ENCODE measurements around the gene PNLDC1. TPM values are rescaled to one million over a fixed set of nuclear protein-coding genes. Genes with fewer than 3 reads are reported as not detected.
A peak's percentile ranks its signal among the peaks of the same experiment; 100 is the strongest.

Gene PNLDC1
- total and polyA plus RNA-seq, 11 donors = 0.04 to 0.67 (median 0.20) TPM; not detected in 6

DNA sequence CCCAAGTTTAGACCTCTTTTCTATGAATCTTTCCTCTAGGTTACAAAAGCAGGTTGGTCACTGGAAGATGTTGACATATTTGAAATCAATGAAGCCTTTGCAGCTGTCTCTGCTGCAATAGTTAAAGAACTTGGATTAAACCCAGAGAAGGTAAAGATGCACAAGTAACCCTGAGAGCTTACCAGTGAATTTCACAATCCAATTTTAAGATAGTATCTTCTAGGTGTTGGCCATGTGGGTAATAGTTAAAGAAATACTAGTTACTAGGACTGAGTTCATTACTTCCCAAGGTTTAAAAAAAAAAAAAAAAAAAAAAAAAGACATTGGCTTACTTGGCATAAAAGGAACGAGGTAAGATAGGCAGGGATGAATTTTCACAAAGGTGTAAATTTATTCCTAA, 21.9 kb upstream of the PNLDC1 start:
- no peaks in the 10 kb centered on the region for H3K4me1 ChIP-seq
- no peak for DNase-seq
- H3K9me3 ChIP-seq = no peaks in the 10 kb centered on the region
- intact Hi-C loops (cut with DNase I) = no loop called here
- TF ChIP-seq POLR2A (IDR thresholded peaks at IDR 0.05) = no peak
- TF ChIP-seq, protein P1, sequence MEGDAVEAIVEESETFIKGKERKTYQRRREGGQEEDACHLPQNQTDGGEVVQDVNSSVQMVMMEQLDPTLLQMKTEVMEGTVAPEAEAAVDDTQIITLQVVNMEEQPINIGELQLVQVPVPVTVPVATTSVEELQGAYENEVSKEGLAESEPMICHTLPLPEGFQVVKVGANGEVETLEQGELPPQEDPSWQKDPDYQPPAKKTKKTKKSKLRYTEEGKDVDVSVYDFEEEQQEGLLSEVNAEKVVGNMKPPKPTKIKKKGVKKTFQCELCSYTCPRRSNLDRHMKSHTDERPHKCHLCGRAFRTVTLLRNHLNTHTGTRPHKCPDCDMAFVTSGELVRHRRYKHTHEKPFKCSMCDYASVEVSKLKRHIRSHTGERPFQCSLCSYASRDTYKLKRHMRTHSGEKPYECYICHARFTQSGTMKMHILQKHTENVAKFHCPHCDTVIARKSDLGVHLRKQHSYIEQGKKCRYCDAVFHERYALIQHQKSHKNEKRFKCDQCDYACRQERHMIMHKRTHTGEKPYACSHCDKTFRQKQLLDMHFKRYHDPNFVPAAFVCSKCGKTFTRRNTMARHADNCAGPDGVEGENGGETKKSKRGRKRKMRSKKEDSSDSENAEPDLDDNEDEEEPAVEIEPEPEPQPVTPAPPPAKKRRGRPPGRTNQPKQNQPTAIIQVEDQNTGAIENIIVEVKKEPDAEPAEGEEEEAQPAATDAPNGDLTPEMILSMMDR (IDR thresholded peaks at IDR 0.05) = no peak
- no peaks in the 10 kb centered on the region for H3K27me3 ChIP-seq
- no peak overlapping the region for H3K27ac ChIP-seq
- H3K36me3 ChIP-seq = peaks cover 0 to 96% (median 75%) of the 10 kb centered on the region in 9 donors
- no peak overlapping the region for H3K4me3 ChIP-seq
- no peak for ATAC-seq
- 57 to 82% (median 64%) methylated on average over 1 of the region's 1 CpG for WGBS, 4 donors

DNA sequence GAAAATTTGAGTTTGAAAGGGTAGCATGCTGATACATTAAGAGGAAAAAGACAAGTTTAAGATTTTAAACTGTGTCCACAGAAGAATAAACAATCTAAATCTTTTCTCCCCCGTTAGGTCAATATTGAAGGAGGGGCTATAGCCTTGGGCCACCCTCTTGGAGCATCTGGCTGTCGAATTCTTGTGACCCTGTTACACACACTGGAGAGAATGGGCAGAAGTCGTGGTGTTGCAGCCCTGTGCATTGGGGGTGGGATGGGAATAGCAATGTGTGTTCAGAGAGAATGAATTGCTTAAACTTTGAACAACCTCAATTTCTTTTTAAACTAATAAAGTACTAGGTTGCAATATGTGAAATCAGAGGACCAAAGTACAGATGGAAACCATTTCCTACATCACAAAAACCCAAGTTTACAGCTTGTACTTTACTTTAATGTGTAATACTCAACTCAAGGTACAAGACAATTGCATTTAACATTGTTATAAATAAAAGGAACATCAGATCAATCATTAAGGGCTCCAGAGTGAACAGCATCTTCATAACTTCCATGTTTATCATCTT, 21.5 kb upstream of the PNLDC1 start:
- intact Hi-C loops (cut with DNase I) = no loop called here
- no peaks in the 10 kb centered on the region for H3K27me3 ChIP-seq

DNA sequence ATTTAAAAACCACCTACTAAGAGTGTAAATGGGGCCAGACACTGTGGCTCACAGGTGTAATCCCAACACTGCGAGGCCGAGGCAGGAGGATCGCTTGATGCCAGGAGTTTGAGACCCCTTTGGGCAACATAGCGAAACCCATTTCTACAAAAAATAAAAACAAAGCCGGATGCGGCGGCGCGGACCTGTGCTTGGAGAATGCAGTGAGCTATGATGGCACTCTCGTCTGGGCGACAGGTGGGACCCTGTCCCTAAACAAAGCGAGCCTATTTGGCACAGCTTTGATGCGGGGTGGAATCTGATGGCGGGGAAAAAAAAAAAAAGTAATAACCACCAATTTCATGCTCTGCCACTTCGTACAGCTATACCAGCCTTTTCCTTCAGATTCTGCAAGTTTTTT, 11.8 kb upstream of the PNLDC1 start:
- Histone ChIP-seq H3K9me3 (no peaks in the 10 kb centered on the region), H3K4me3 (peak overlapping the region; percentile 70 to 100 (median 93)), H3K36me3 (peaks cover 0 to 67% (median 60%) of the 10 kb centered on the region in 9 donors), H3K27me3 (no peaks in the 10 kb centered on the region), H3K4me1 (peaks cover 5 to 50% (median 35%) of the 10 kb centered on the region in 12 donors), H3K27ac (peak overlapping the region in 9 of 12 donors; percentile 95 to 99 (median 98))
- TF ChIP-seq, protein P1 (IDR thresholded peaks at IDR 0.05) = no peak
- no peak for TF ChIP-seq POLR2A (IDR thresholded peaks at IDR 0.05)
- no peak for DNase-seq
- intact Hi-C loops (cut with DNase I) = loop anchor here in 8 of 10 donors (2.0 to 10.0 kb wide), 5 partner anchors 25 to 96 kb away; partner anchors contain the start of genes SOD2 (in 7 of the 8), WTAP (in 4 of the 8) and ACAT2 (in 1 of the 8)
- 34 to 37% (median 34%) methylated on average over 15 of the region's 15 CpGs for WGBS, 4 donors
- no peak for ATAC-seq

More for the DNA sequence above, 21.5 kb upstream of the PNLDC1 start:
- H3K9me3 ChIP-seq = no peaks in the 10 kb centered on the region
- DNase-seq (no peak), ATAC-seq (no peak)
- WGBS, 4 donors = 76 to 80% (median 77%) methylated on average over 3 of the region's 3 CpGs
- peaks cover 0 to 2% (median 0%) of the 10 kb centered on the region in 12 donors for H3K4me1 ChIP-seq
- H3K27ac ChIP-seq = no peak overlapping the region
- no peak for TF ChIP-seq POLR2A (IDR thresholded peaks at IDR 0.05)
- TF ChIP-seq, protein P1 (IDR thresholded peaks at IDR 0.05) = no peak
- H3K36me3 ChIP-seq = peaks cover 0 to 97% (median 77%) of the 10 kb centered on the region in 9 donors
- H3K4me3 ChIP-seq = no peak overlapping the region

DNA sequence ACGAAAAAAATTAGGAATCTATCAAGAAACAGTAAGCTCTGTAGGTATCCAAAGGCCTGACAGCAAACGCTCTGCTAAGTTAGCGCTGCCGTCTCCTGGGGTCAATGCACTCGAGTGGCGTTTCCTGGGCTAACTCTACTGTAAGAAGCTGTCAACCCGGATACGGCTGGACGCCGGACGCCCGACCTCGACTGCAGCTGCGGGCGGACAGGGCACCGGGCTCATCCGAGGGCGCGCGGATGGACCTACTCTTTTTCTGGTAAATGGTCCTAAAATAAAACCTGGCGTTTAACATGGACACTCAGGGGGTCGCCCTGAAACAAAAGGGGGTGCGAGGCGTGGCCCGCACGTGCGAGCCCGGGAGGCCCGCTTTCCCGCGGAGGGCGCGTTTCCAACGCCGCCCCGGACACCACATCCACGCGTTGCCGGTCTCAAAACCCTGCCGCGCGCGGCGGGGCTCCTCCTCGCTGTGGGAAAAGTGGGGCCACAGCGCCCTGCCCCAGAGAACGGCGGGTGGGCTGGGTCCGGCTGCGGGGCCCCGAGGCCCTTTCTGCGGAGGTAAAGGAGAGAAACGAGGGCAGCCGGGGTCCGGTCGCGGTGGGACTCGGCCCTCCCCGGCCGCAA, 11.2 kb upstream of the PNLDC1 start:
- TF ChIP-seq POLR2A (IDR thresholded peaks at IDR 0.05) = no peak
- TF ChIP-seq, protein P1 (IDR thresholded peaks at IDR 0.05) = no peak
- Histone ChIP-seq H3K4me3 (peak overlapping the region; percentile 70 to 100 (median 93)), H3K27me3 (no peaks in the 10 kb centered on the region), H3K4me1 (peaks cover 5 to 50% (median 35%) of the 10 kb centered on the region in 12 donors), H3K27ac (peak overlapping the region; percentile 73 to 99 (median 96)), H3K9me3 (no peaks in the 10 kb centered on the region), H3K36me3 (peaks cover 0 to 67% (median 60%) of the 10 kb centered on the region in 9 donors)
- intact Hi-C loops (cut with DNase I) = loop anchor here in 9 of 10 donors (1.0 to 10.0 kb wide), 8 partner anchors 26 to 97 kb away; partner anchors contain the start of genes SOD2 (in 8 of the 9), WTAP (in 6 of the 9) and ACAT2 (in 2 of the 9)
- ATAC-seq (peak in 1 of 4 donors; percentile 15), DNase-seq (peak; percentile 30 to 73 (median 55))
- WGBS, 4 donors = 0 to 1% (median 0%) methylated on average over 29 to 60 of the region's 60 CpGs

All from heart left ventricle (tissue), 16 donors.